ENCODE measurements around the gene RIC8B.

The RIC8B gene

DNA sequence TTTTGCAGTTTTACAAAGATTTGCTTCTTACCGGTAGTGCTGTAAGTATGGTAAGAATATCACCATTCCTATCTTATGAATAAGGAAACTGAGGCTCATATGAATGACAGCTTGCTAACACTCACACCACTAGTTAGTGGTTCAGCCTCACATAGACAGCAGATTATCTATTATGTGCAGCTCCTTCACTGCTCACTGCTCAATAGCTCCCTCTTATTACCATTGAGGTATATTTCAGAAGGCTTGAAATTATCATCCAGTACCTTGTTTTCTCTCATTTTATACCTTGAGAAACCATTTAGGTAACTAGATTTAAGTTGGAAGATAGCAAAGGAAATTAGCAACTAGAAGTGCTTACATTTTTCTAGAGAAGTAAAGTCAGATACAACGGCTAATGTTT, 15.5 kb downstream of the RIC8B start:
- Histone ChIP-seq H2AFZ (ENCODE audit: low read depth, low read length) (no peak overlapping the region), H3K4me3 (ENCODE audit: low read length) (no peak overlapping the region), H3K9ac (ENCODE audit: low read length) (no peak overlapping the region)

DNA sequence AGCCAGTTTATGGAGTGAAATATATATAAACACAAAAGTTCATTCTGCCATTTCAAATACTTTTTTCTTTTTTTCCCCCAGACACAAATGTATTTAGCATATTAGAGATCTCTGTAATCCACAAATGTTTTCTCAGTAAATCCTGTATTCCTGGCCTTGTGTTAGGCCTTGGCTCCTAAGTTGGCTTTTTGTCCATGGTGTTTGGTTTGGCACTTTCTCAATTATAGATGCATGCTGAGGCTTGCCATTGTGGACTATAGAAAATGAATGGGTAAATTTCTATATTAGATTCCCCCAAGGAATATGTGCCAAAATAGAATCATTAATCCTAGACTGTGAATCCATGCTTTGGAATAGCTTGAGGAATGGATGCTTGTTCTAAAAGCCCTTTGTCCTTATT, 17.0 kb downstream of the RIC8B start:
- no peak overlapping the region for H3K4me3 ChIP-seq (ENCODE audit: low read length)
- H4K20me1 ChIP-seq (ENCODE audit: insufficient read depth, low read length) = peaks cover 6% of the 10 kb centered on the region
- TF ChIP-seq EZH2phosphoT487 (IDR thresholded peaks at IDR 0.05; ENCODE audit: low read depth) = no peak
- TF ChIP-seq, protein P1, sequence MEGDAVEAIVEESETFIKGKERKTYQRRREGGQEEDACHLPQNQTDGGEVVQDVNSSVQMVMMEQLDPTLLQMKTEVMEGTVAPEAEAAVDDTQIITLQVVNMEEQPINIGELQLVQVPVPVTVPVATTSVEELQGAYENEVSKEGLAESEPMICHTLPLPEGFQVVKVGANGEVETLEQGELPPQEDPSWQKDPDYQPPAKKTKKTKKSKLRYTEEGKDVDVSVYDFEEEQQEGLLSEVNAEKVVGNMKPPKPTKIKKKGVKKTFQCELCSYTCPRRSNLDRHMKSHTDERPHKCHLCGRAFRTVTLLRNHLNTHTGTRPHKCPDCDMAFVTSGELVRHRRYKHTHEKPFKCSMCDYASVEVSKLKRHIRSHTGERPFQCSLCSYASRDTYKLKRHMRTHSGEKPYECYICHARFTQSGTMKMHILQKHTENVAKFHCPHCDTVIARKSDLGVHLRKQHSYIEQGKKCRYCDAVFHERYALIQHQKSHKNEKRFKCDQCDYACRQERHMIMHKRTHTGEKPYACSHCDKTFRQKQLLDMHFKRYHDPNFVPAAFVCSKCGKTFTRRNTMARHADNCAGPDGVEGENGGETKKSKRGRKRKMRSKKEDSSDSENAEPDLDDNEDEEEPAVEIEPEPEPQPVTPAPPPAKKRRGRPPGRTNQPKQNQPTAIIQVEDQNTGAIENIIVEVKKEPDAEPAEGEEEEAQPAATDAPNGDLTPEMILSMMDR (IDR thresholded peaks at IDR 0.05; ENCODE audit: low read depth, low read length) = no peak
- H3K9me3 ChIP-seq (ENCODE audit: insufficient read depth, low read length) = no peaks in the 10 kb centered on the region
- no peak overlapping the region for H2AFZ ChIP-seq (ENCODE audit: low read depth, low read length)
- peaks cover 7% of the 10 kb centered on the region; the same call in 1 of the 2 replicates for H3K4me1 ChIP-seq (ENCODE audit: low read length)
- H3K79me2 ChIP-seq (ENCODE audit: low read length) = no peaks in the 10 kb centered on the region
- no peak overlapping the region for H3K27ac ChIP-seq (ENCODE audit: low read length)
- peaks cover 14% of the 10 kb centered on the region for H3K36me3 ChIP-seq (replicated peaks; ENCODE audit: low read depth, low read length)
- H3K4me2 ChIP-seq (ENCODE audit: low read length) = no peak overlapping the region
- H3K9ac ChIP-seq (ENCODE audit: low read length) = no peak overlapping the region
- H3K27me3 ChIP-seq (ENCODE audit: low read depth, low read length) = no peaks in the 10 kb centered on the region

More for the DNA sequence above, 15.5 kb downstream of the RIC8B start:
- no peaks in the 10 kb centered on the region for H3K79me2 ChIP-seq (ENCODE audit: low read length)
- peaks cover 7% of the 10 kb centered on the region; the same call in 1 of the 2 replicates for H3K4me1 ChIP-seq (ENCODE audit: low read length)
- no peaks in the 10 kb centered on the region for H3K9me3 ChIP-seq (ENCODE audit: insufficient read depth, low read length)
- H4K20me1 ChIP-seq (ENCODE audit: insufficient read depth, low read length) = peaks cover 6% of the 10 kb centered on the region
- H3K36me3 ChIP-seq (replicated peaks; ENCODE audit: low read depth, low read length) = peaks cover 17% of the 10 kb centered on the region
- H3K4me2 ChIP-seq (ENCODE audit: low read length) = no peak overlapping the region
- H3K27ac ChIP-seq (ENCODE audit: low read length) = no peak overlapping the region
- TF ChIP-seq, protein P1 (IDR thresholded peaks at IDR 0.05; ENCODE audit: low read depth, low read length) = peak; percentile 42
- no peak for TF ChIP-seq EZH2phosphoT487 (IDR thresholded peaks at IDR 0.05; ENCODE audit: low read depth)
- no peaks in the 10 kb centered on the region for H3K27me3 ChIP-seq (ENCODE audit: low read depth, low read length)

DNA sequence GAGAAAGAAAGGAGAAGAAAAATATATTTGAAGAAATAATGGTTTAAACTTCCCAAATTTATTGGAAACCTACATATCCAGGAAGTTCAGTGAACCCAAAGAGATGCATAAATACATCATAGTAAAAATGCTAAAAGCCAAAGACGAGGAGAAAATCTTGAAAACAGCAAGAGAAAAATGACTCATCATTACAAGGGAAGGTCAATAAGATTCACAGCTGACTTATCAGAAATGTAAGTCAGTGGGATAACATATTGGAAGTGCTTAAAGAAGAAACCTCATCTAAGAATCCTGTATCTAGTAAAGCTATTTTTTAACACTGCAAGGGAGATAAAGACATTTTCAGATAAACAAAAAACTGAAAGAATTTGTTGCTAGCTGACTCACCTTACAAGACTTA, 19.9 kb downstream of the RIC8B start:
- Histone ChIP-seq H3K4me1 (ENCODE audit: low read length) (peaks cover 7% of the 10 kb centered on the region; the same call in 1 of the 2 replicates), H3K27me3 (ENCODE audit: low read depth, low read length) (no peaks in the 10 kb centered on the region), H3K79me2 (ENCODE audit: low read length) (no peaks in the 10 kb centered on the region), H4K20me1 (ENCODE audit: insufficient read depth, low read length) (peaks cover 6% of the 10 kb centered on the region), H3K9ac (ENCODE audit: low read length) (no peak overlapping the region), H3K27ac (ENCODE audit: low read length) (no peak overlapping the region), H3K9me3 (ENCODE audit: insufficient read depth, low read length) (no peaks in the 10 kb centered on the region), H3K36me3 (replicated peaks; ENCODE audit: low read depth, low read length) (peaks cover 7% of the 10 kb centered on the region), H2AFZ (ENCODE audit: low read depth, low read length) (no peak overlapping the region), H3K4me2 (ENCODE audit: low read length) (no peak overlapping the region), H3K4me3 (ENCODE audit: low read length) (no peak overlapping the region)
- TF ChIP-seq, protein P1 (IDR thresholded peaks at IDR 0.05; ENCODE audit: low read depth, low read length) = no peak
- TF ChIP-seq EZH2phosphoT487 (IDR thresholded peaks at IDR 0.05; ENCODE audit: low read depth) = no peak

DNA sequence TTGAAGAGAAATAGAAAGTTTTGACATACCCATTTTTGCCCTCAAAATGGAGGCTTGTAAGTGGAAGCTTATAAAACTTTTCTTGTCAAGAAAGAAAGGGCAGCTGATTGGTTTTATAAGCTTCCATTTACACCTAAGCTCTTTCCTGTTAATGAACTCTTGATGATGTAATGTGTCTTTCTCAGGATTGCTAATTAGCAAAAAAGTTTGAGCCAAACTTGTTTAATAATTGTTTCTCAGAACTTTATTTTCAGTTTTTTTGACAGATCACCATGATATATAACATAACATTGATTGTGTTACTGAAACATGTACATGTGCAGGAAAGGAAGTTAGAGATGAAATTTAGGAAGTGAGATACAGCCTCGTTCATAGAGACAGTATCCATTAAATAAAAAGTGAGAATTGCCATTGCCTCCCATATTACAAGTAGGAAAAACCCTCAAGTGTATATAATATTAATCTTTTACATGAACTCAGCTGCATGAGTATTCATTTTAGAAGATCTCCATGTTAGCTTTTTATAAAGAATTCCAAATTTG, 26.8 kb downstream of the RIC8B start:
- Histone ChIP-seq H3K36me3 (replicated peaks; ENCODE audit: low read depth, low read length) (no peaks in the 10 kb centered on the region), H3K9me3 (ENCODE audit: insufficient read depth, low read length) (no peaks in the 10 kb centered on the region)
- TF ChIP-seq EZH2phosphoT487 (IDR thresholded peaks at IDR 0.05; ENCODE audit: low read depth) = no peak
- TF ChIP-seq, protein P1 (IDR thresholded peaks at IDR 0.05; ENCODE audit: low read depth, low read length) = no peak

More for the DNA sequence above, 26.8 kb downstream of the RIC8B start:
- Histone ChIP-seq H3K9ac (ENCODE audit: low read length) (no peak overlapping the region), H3K4me3 (ENCODE audit: low read length) (no peak overlapping the region), H4K20me1 (ENCODE audit: insufficient read depth, low read length) (no peaks in the 10 kb centered on the region), H3K4me1 (ENCODE audit: low read length) (peaks cover 15% of the 10 kb centered on the region), H3K4me2 (ENCODE audit: low read length) (peak overlapping the region; percentile 51), H3K79me2 (ENCODE audit: low read length) (no peaks in the 10 kb centered on the region), H2AFZ (ENCODE audit: low read depth, low read length) (no peak overlapping the region), H3K27ac (ENCODE audit: low read length) (peak overlapping the region; percentile 14; the same call in 1 of the 2 replicates), H3K27me3 (ENCODE audit: low read depth, low read length) (no peaks in the 10 kb centered on the region)
